ENCODE results near the gene MED26. TPM values are rescaled to one million over a fixed set of nuclear protein-coding genes. Genes with fewer than 3 reads are reported as not detected.

The MED26 gene
- total and polyA plus RNA-seq, 10 of the 15 experiments (the other 5 are each of a cell fraction or from before 2014, with no cell fraction given): 1.1 to 21.4 (median 9.7) TPM

- TF ChIP-seq BHLHE40 (IDR thresholded peaks at IDR 0.05; ENCODE audit: borderline replicate concordance in 1 of 2, low read depth in 2 of 2, low read length in 1 of 2): no peak
- no peak; the same call in 1 of the 2 replicates for TF ChIP-seq DPF2 (IDR thresholded peaks at IDR 0.05)
- TF ChIP-seq MTA3 (IDR thresholded peaks at IDR 0.05; ENCODE audit: borderline replicate concordance, low read length): no peak
- TF ChIP-seq IKZF2 (IDR thresholded peaks at IDR 0.05): no peak
- TF ChIP-seq, protein P1, sequence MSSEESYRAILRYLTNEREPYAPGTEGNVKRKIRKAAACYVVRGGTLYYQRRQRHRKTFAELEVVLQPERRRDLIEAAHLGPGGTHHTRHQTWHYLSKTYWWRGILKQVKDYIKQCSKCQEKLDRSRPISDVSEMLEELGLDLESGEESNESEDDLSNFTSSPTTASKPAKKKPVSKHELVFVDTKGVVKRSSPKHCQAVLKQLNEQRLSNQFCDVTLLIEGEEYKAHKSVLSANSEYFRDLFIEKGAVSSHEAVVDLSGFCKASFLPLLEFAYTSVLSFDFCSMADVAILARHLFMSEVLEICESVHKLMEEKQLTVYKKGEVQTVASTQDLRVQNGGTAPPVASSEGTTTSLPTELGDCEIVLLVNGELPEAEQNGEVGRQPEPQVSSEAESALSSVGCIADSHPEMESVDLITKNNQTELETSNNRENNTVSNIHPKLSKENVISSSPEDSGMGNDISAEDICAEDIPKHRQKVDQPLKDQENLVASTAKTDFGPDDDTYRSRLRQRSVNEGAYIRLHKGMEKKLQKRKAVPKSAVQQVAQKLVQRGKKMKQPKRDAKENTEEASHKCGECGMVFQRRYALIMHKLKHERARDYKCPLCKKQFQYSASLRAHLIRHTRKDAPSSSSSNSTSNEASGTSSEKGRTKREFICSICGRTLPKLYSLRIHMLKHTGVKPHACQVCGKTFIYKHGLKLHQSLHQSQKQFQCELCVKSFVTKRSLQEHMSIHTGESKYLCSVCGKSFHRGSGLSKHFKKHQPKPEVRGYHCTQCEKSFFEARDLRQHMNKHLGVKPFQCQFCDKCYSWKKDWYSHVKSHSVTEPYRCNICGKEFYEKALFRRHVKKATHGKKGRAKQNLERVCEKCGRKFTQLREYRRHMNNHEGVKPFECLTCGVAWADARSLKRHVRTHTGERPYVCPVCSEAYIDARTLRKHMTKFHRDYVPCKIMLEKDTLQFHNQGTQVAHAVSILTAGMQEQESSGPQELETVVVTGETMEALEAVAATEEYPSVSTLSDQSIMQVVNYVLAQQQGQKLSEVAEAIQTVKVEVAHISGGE (CRISPR knock-in tag; IDR thresholded peaks at IDR 0.05): peak; percentile 24; the same call in 1 of the 2 replicates
- TF ChIP-seq STAT3 (IDR thresholded peaks at IDR 0.05; ENCODE audit: low read depth, low read length): no peak
- TF ChIP-seq, protein P2, sequence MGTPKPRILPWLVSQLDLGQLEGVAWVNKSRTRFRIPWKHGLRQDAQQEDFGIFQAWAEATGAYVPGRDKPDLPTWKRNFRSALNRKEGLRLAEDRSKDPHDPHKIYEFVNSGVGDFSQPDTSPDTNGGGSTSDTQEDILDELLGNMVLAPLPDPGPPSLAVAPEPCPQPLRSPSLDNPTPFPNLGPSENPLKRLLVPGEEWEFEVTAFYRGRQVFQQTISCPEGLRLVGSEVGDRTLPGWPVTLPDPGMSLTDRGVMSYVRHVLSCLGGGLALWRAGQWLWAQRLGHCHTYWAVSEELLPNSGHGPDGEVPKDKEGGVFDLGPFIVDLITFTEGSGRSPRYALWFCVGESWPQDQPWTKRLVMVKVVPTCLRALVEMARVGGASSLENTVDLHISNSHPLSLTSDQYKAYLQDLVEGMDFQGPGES (IDR thresholded peaks at IDR 0.05): no peak
- TF ChIP-seq NFXL1 (IDR thresholded peaks at IDR 0.05; ENCODE audit: borderline replicate concordance): no peak
- TF ChIP-seq HDGF (IDR thresholded peaks at IDR 0.05): no peak
- TF ChIP-seq CBX3 (IDR thresholded peaks at IDR 0.05; ENCODE audit: borderline replicate concordance, low read depth): no peak
- TF ChIP-seq HDAC6 (IDR thresholded peaks at IDR 0.05; ENCODE audit: unreplicated experiment): no peak
- TF ChIP-seq CBX5 (IDR thresholded peaks at IDR 0.05; ENCODE audit: low read depth): no peak
- TF ChIP-seq SREBF1 (IDR thresholded peaks at IDR 0.05; ENCODE audit: low read length): no peak
- TF ChIP-seq, protein P3, sequence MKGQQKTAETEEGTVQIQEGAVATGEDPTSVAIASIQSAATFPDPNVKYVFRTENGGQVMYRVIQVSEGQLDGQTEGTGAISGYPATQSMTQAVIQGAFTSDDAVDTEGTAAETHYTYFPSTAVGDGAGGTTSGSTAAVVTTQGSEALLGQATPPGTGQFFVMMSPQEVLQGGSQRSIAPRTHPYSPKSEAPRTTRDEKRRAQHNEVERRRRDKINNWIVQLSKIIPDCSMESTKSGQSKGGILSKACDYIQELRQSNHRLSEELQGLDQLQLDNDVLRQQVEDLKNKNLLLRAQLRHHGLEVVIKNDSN (IDR thresholded peaks at IDR 0.05; ENCODE audit: borderline replicate concordance, extremely low read length, insufficient read depth, low read depth, low read length): no peak
- TF ChIP-seq ESRRA (IDR thresholded peaks at IDR 0.05; ENCODE audit: low read length): no peak
- TF ChIP-seq POU2F2 (IDR thresholded peaks at IDR 0.05; ENCODE audit: borderline replicate concordance, low read depth, low read length): no peak; the same call in 2 of the 3 replicates
- no peak for TF ChIP-seq ZBTB40 (IDR thresholded peaks at IDR 0.05; ENCODE audit: borderline replicate concordance)
- peak; percentile 62 for TF ChIP-seq NKRF (conservative IDR thresholded peaks at IDR 0.05)
Observed at GRCh38 chr19:16585094-16585801, 42.8 kb downstream of the MED26 start (continued).

Measured in GM12878 (cell line).